GM04504 (cell line): ENCODE data around the gene MUC6.
"Not testable (repeated sequence)": the region's sequence is repeated elsewhere in the genome, so short reads cannot be mapped to it uniquely, and the experiment has no call there.

Source experiments
- DNase-seq: peaks from one replicate; pipeline ENCODE4 v3.0.0-alpha.2; 2012; ENCODE audit warnings: low read depth

Gene MUC6

DNA sequence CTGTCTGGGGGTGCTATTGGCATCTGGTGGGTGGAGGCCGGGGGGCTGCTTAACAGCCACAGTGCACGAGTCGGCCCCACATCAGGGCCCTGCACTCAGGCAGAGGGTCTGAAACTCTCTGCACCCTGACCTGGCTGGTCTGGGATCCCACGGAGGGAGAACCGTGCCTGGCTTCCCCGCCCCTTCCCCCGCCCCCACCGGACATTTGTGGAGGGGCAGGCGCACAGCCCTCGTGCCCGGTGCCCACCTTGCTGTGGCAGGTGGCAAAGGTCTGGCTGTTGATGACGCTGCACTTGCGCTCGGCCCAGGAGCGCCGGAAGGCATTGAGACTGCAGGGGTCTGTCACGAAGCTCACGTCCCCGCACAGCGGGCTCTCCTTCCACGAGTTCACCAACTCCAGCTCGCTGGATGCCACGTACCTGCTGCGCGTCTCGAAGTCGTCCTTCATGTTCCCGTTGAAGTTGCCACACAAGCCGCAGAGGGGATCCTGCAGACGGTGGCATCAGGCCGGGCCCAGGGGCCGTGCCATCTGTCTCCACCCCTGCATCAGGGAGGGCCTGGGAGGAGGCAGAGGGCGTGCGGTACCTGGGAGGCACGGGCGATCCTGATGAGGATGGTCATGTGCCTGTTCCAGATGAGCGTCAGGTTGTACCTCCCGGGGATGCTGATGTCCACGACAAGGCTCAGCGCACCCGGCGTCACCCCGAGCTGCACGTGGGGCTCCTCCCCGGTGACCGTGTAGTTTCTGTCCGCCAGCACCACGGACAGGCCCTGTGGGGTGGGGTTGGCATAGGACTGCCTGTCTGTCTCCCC is 11.7 kb downstream of the MUC6 start:
- DNase-seq, result no peak

DNA sequence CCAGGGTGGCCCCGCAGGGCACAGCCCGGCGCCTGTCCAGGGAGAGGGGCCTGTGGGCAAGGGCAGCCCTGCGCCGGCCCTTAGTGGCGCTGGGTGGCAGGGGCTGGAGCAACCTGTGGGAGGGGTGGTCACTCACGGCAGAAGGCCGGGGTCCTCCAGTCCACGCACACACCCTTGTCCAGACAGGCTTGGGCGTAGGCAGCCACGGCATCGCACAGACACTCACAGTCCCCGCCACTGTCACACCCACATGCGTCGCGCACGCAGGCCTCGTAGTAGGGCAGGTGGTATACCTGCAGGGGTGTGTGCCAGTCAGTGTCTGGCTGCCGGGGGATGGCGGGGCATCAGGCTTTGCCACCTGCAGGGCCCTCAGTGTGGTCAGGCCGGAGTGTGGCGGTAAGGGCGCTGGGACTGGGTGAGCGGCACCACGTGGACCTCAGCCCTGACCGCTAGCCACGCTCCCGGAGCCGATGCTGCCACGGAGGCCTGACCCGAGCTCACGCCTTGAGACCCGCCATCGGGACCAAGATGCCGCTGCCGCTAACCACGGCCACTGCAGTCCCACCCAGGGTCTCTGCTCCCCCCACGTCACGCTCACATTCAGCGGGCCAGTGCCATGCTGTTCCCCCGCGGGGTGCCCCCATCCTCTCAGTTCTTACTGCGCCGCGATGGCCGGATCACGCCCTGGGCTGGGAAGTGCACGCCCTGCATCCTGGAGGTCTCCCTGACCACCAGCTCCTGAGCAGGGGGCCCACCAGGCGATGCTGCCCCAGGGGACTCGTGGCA is 12.5 kb downstream of the MUC6 start:
- DNase-seq, result no peak

DNA sequence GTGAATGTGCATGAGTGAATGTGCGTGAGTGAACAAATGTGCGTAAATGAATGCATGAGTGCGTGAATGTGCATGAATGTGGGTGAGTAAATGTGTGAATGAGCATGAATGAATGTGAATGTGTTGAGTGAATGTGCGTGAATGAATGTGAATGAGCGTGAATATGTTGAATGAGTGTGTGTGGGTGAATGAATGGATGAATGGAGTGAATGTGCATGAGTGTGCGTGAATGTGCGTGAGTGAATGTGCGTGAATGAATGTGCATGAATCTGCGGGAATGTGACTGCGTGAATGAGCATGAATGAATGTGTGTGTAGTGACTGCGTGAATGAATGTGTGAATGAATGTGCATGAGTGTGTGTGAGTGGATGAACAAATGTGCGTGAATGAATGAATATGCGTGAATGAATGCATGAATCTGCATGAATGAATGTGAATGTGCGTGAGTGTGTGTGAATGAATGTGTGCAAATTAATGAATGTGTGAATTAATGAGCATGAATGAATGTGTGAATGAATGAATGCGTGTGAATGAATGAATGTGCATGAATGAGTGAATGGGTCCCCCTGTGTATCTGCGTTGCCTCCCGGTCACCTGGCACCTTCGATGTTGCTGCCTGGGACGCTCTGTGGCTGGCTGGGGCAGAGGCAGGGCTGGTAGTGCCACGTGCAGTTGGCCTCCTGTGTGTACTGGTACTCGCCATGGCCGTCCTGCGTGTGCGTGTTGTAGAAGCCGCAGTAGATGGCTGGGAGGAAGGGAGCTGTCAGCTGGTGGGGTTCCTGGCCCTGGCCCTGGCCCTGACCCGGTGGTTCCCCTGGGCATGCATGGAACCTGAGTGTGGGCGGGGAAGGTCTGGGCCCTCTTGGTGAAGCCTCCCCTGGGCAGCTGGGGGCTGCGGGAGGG is 13.4 kb downstream of the MUC6 start:
- no peak for DNase-seq

DNA sequence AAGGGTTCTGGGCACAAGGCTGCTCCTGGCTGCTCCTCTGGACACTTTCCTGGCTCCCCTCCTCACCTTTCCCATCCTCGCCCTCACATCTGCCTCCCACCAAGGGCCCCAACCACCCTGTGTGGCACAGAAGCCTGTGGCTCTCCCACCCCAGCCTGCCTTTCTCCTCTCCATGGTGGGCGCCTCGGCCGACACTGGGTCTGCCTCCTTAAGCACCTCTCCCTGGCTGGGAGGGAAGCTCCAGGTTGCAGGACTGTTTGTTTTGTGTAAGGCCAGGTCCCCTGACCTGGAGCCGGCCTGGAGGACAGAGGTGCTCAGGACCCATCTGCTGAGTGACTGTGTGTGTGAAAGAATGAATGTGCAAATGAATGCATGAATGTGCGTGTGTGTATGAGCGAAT is 14.1 kb downstream of the MUC6 start:
- DNase-seq, result no peak

DNA sequence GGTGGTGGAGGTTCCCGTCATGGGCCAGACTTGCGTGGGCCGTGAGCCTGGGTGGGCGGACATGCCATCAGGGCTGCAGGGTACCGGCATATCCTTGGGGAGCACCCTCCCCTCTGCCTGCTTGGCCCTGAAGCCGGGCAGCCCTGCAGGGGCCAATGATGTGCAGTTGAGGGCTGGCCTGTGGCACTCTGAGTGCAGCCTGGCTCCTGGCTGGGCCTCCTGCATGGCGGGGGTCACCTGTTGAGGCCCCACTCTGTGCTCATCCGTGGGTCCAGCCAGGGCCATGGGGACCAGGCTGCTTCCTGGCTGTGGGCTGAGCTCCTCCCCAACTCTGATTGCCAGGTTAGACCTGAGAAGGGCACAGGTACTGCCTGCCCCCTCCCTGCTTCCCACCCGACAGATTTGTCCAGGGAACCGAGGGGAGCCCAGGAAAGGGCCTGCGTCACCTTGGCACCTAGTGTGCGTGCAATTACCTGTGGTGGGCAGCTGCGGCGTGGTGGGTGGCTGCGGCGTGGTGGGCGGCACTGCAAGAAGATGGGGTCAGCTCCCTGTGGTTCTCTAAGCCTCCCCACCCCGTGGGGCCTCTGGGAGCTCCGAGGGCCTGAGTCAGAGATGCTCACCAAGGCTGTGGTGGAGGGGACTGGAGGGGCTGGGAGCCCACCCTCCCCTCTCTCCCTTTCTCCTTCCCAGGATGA is 16.2 kb downstream of the MUC6 start:
- no peak for DNase-seq

DNA sequence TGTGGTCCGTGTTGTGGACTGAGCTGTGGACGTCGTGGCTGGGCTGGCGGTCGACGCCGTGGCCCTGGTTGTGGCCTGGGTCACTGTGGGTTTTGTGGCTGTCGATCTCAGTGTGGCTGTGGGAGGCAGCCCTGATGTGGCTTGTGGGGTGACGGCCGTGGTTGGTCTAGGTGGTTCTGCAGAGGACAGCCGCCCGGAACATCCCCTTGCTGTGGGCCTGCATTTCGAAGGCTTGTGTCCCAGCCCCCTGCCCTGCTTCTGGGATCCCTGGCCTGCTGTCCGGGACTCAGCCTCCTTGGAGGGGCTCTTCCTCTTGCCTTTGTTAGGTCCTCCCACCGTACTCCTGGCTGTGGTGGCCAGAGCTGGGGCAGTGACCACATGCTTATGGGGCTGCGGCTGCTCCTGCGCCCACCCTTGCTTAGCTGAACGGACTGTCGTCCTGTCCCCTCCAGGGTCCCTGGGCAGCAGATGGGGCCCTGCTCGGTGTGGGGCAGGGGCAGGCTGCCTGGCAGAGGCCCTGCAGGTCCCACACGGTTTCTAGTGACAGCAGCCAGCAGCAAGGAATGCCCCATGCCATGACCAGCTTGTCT is 17.1 kb downstream of the MUC6 start:
- no peak for DNase-seq

DNA sequence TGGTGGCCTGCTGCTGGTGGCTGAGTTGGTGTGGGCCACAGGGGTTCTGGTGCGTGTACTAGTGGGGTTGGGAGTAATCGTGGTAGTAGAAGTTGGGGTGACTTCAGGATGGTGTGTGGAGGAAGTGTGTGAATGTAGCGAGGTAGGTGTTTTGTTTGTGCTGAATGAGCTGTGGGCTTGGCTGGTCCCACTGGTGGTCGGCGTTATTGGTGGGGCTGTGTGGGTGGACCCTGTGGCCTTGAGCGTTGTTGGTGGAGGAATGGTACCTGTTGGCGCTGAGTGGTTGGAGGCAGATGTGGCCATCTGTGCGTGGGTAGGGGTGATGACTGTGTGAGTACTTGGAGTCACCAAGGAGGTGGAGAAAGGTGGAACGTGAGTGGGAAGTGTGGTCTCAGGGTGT is 18.4 kb downstream of the MUC6 start:
- no peak for DNase-seq

DNA sequence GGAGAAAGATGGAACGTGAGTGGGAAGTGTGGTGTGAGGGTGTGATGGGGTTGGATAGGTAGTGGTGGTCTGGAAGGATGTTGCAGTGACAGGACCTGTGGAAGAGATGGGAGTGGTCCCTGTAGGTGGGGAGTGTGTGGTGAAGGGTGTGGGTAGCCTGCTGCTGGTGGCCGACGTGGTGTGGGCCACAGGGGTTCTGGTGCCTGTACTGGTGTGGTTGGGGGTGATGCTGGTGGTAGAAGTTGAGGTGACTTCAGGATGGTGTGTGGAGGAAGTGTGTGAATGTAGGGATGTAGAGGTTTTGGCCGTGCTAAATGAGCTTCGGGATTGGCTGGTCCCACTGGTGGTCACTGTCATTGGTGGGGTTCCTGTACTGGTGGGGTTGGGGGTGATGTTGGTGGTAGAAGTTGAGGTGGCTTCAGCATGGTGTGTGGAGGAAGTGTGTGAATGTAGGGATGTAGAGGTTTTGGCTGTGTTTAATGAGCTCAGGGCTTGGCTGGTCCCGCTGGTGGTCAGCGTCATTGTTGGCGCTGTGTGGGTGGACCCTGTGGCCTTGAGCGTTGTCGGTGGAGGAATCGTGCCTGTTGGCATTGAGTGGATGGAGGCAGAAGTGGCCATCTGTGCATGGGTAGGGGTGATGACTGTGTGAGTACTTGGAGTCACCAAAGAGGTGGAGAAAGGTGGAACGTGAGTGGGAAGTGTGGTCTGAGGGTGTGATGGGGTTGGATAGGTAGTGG is 19.1 kb downstream of the MUC6 start:
- no peak for DNase-seq

DNA sequence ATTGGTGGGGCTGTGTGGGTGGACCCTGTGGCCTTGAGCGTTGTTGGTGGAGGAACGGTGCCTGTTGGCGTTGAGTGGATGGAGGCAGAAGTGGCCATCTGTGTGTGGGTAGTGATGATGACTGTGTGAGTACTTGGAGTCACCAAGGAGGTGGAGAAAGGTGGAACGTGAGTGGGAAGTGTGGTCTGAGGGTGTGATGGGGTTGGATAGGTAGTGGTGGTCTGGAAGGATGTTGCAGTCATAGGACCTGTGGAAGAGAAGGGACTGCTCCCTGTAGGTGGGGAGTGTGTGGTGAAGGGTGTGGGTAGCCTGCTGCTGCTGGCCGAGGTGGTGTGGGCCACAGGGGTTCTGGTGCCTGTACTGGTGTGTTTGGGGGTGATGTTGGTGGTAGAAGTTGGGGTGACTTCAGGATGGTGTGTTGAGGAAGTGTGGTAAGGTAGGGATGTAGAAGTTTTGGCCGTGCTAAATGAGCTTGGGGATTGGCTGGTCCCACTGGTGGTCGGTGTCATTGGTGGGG is 19.9 kb downstream of the MUC6 start:
- DNase-seq, result not testable (repeated sequence)

DNA sequence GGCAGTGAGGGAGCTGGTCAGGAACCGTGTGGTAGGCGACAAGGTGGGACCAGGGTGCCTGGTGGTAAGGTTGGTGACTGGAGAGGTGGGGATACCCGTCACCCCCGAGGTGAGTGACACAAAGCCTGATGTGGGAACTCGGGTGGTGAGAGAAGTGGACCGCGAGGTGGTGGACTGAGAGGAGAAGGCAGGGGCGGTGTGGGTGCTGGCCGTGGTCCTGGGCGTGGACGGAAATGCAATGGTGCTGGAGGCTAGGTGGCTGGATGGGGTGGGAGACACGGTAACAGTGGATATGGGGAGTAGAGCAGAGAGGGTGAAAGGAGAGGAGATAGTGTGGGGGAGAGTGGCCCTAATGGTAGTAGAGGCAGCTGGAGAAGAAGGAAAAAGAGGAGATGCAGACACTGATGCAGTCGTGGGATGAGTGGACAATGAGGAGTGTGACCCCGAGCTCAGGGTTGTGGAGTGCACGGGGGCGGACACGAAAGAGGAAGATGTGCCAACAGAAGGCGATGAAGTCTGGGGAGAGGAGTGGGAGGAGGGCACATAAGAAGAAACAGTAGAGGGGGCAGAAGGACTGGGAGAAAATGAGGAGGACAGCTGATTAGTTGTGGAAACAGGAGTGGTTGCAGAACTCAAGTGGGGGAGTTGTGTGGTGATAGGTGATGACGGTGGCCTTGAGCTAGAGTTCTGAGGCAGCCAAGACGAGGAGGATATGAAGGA is 20.5 kb downstream of the MUC6 start:
- DNase-seq, result no peak

DNA sequence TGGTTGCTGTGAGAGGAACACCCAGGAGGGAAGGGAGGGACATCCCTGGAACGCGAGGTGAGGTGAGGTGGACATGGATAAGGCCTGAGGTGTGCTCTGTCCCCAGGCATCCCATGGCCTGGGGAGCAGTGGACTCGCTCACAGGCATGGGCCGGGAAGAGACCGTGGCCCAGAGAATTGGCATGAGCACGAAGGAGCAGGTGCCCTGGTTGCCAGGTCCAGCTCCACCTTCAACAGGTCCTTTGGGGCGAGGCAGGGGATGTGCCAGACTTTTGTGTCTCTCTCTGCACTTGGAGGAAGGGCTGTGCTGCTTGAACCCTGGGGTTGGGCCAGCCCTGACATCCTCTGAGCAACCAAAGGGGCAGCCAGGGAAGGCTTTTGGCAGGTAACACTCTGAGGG is 21.5 kb downstream of the MUC6 start:
- DNase-seq, result no peak

DNA sequence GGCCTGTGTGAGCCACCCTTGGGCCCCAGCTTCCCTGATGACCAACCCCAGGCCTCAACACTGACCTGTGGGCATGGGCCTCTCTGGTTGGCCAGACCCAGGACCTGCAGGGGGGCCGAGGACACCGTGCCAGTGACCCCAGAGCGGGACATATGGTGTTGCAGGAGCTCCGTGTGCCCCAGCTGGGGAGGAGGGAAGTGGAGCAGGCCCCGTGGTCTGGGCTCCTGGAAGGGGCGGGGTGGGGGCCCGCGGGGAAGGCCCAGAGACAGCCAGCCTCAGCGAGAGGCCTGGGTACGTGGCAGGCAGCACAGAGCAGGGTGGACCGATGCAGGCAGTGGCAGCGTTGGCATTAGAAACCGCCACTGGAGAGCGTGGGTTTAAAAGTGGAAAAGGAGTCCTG is 22.2 kb downstream of the MUC6 start:
- no peak for DNase-seq

DNA sequence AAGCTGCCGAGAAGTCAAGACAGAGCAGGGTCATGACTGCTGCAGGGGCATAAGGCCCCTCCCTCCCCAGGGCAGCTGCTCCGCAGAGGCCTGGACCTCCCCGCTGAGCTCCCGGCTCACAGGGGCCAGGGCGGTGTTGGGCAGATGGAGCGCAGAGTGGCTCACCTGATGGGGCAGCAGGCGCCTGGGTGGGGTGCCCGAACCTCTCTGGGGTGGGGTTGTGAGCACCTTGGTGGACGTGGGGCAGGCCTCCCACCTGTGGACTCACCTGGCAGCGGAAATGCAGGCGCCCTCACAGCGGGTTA is 22.9 kb downstream of the MUC6 start:
- DNase-seq, result no peak

DNA sequence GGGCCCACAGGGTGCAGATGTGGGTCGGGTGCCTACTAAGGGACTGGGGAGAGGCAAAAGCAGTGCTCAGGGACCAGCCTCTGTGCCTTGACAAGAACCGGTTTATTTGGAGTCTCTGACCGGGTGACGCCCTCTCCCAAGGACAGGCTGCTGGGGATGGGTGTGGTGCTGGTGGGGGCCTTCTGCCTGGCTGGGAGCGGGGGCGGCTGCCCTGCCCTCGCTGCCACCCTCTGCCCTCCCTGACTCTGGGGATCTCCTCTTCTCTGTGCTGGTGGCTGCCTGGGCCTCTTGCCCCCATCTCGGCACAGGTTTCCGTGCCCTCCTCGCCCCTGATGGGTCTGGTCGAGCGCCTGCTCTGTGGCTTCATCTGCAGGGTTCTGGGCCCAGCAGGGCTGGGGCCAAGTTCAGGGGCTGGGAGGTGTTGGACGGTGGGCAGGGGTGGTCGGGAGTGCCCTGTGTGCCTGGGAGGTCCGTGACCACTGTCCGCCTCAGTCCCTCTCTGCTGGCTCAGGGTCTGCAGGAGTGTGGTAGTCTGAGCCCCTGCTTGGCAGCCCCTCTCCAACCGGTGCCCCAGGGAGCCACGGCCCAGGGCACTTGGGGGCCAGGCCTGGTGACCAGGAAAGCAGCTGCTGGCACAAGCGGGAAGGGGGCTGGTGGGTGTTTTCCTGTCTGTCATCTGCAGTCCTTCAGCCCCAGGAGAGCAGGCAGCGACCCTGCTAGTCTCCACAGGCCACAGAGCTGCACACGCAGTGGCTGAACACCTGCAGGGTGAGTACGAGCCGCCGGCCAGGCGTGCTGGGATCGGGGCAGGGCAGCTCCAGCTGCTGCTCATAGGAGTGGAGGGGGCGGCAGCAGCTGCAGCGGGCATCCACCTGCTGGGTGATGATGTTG is 23.5 kb downstream of the MUC6 start:
- DNase-seq, result no peak

DNA sequence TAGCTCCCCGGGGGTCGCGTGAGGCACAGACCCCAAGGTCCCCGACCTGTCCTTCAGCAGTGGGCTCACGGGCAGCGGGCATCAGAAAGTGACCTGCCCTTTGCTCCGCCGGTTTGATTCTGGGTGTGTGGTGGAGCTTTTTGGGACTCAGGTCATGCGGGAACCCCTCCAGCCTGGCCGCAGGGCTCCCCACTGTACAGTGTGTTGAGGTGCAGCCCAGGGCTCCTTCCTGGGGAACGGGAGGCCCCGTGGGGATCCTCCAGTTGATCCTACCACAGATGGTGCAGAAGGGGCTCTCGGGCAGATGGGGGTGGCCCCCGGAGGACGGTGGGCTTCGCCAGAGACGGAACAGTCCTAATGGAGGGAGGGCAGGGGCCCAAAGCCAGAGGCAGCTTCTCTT is 24.2 kb downstream of the MUC6 start:
- DNase-seq, result no peak

DNA sequence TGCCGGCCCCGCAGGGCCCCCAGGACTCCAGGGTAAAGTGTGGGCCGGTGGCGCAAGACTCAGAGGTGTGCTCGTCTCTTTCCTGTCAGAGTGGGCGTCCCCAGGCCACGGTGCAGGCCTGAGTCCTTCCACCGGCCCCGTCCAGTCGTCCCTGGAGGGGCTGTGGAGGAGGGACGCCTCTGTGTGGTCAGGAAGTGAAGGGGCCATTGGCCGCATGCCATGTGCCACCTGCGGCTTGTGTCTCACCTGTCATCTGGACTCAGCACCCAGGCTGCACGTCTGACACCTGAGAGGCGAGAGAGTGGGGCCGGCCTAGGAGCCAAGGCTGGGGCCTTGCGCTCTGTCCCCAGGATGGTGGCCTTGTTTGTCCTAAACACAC is 25.2 kb downstream of the MUC6 start:
- no peak for DNase-seq

DNA sequence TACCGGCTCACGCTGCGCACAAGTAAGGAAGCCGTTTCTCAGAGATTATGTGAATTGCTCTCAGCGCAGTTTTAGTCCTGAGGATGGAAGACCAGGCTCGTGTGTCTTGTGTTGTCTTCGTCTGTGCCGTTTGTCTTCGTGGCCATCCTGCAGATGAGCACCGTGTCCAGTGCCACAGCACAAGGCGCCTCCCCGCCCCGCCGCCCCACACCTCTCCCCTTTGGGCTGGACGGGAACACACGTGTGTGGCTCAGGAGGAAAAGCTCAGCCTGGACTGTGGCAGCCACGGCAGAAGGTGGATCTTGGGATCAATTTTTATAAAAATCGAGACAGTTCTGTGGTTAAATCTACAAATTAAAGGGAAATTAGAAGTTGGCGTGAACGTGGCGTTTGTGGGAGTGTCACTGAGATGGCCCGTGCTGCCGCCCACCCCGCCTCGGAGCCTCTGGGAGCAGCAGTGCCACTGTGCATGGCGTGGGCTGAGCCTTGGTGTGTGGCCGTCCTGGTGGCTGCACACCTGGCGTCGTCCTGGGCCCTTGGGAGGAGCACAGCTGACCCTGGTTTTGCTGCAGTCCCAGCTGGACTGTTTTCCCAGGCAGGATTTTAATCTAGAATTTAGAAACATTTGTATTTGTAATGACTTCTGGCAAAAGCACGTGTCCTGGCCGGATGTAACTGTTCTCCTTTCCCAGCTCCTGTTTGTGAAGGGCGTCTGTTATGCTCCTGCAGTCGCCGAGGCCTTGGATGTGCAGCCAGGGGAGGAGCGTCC is 25.8 kb downstream of the MUC6 start:
- DNase-seq, result no peak

DNA sequence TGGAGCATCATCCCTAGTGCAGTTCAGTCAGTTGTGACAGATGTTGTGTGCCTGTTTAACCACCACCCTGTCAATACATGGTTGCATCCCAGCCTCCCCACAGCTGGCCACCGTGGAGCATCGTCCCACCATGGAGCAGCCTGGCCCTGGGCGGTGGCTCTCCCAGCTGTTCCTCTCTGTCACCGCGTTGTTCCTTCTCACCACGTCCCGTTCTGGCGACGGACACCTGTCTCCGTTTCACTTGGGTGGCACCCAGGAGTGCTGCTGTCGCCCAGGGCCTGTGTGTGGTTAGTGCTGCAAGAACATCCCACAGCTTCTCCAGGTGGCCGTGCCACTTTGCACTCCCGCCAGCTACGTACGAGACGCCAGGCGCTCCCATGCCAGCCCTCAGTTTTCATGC is 26.5 kb downstream of the MUC6 start:
- DNase-seq, result no peak
